ENCODE data around the gene GRM2. TPM values are rescaled to one million over a fixed set of nuclear protein-coding genes. Genes with fewer than 3 reads are reported as not detected.

The GRM2 gene
- total RNA-seq, 2 donors from 2014 or later, result 0.26 to 0.99 TPM

GRCh38 chr3:51691949-51692348 is 14.9 kb upstream of the GRM2 start:
- no peak overlapping the region for H3K4me3 ChIP-seq
- TF ChIP-seq POLR2A (IDR thresholded peaks at IDR 0.05) (no peak), CTCF (IDR thresholded peaks at IDR 0.05) (no peak)
- H3K27me3 ChIP-seq, result no peaks in the 10 kb centered on the region
- no peak for DNase-seq
- intact Hi-C loops (cut with DNase I), result no loop called here
- no peak for ATAC-seq
- WGBS, 2 donors, result 83 to 90% methylated on average over 3 of the region's 3 CpGs
- H3K36me3 ChIP-seq (replicated peaks in 1 of 2; ENCODE audit: insufficient read depth in 1 of 2, low read depth in 2 of 2), result peaks cover 0 to 2% of the 10 kb centered on the region in 2 donors
- H3K27ac ChIP-seq, result no peak overlapping the region
- H3K9me3 ChIP-seq, result no peaks in the 10 kb centered on the region
- H3K4me1 ChIP-seq, result no peaks in the 10 kb centered on the region

GRCh38 chr3:51692980-51693395 is 13.9 kb upstream of the GRM2 start:
- H3K36me3 ChIP-seq (replicated peaks in 1 of 2; ENCODE audit: insufficient read depth in 1 of 2, low read depth in 2 of 2), result peaks cover 0 to under 1% of the 10 kb centered on the region in 2 donors
- H3K9me3 ChIP-seq, result no peaks in the 10 kb centered on the region
- H3K27me3 ChIP-seq, result no peaks in the 10 kb centered on the region
- WGBS, 2 donors, result 89 to 95% methylated on average over 8 of the region's 8 CpGs
- ATAC-seq (no peak), DNase-seq (no peak)
- TF ChIP-seq POLR2A (IDR thresholded peaks at IDR 0.05) (no peak), CTCF (IDR thresholded peaks at IDR 0.05) (no peak)
- no peak overlapping the region for H3K27ac ChIP-seq
- H3K4me1 ChIP-seq, result no peaks in the 10 kb centered on the region
- no peak overlapping the region for H3K4me3 ChIP-seq
- intact Hi-C loops (cut with DNase I), result no loop called here

- ATAC-seq (no peak), DNase-seq (no peak)
- 80 to 87% methylated on average over 1 to 10 of the region's 10 CpGs for WGBS, 2 donors
- TF ChIP-seq CTCF (IDR thresholded peaks at IDR 0.05) (no peak), POLR2A (IDR thresholded peaks at IDR 0.05) (no peak)
- Histone ChIP-seq H3K27ac (no peak overlapping the region), H3K36me3 (replicated peaks in 1 of 2; ENCODE audit: insufficient read depth in 1 of 2, low read depth in 2 of 2) (no peaks in the 10 kb centered on the region), H3K4me1 (no peaks in the 10 kb centered on the region), H3K9me3 (no peaks in the 10 kb centered on the region), H3K4me3 (no peak overlapping the region), H3K27me3 (no peaks in the 10 kb centered on the region)
- intact Hi-C loops (cut with DNase I), result no loop called here
Observed at GRCh38 chr3:51696954-51697353, 9.9 kb upstream of the GRM2 start.

- no peak for TF ChIP-seq POLR2A (IDR thresholded peaks at IDR 0.05)
- TF ChIP-seq CTCF (IDR thresholded peaks at IDR 0.05), result no peak
- no peak for DNase-seq
- no peak for ATAC-seq
- Histone ChIP-seq H3K36me3 (replicated peaks in 1 of 2; ENCODE audit: insufficient read depth in 1 of 2, low read depth in 2 of 2) (peaks cover 4% of the 10 kb centered on the region in 2 donors), H3K4me3 (no peak overlapping the region), H3K27me3 (no peaks in the 10 kb centered on the region), H3K9me3 (no peaks in the 10 kb centered on the region), H3K27ac (no peak overlapping the region), H3K4me1 (no peaks in the 10 kb centered on the region)
- intact Hi-C loops (cut with DNase I), result no loop called here
- 94 to 95% methylated on average over 4 to 6 of the region's 6 CpGs for WGBS, 2 donors
Observed at GRCh38 chr3:51698209-51698608, 8.7 kb upstream of the GRM2 start.

- WGBS, 2 donors, result 87 to 94% methylated on average over 2 of the region's 2 CpGs
- no peaks in the 10 kb centered on the region for H3K4me1 ChIP-seq
- H3K9me3 ChIP-seq, result no peaks in the 10 kb centered on the region
- no peak for TF ChIP-seq POLR2A (IDR thresholded peaks at IDR 0.05)
- no peak for TF ChIP-seq CTCF (IDR thresholded peaks at IDR 0.05)
- H3K27me3 ChIP-seq, result no peaks in the 10 kb centered on the region
- no peak overlapping the region for H3K27ac ChIP-seq
- intact Hi-C loops (cut with DNase I), result no loop called here
- H3K36me3 ChIP-seq (replicated peaks in 1 of 2; ENCODE audit: insufficient read depth in 1 of 2, low read depth in 2 of 2), result peaks cover 4 to 7% of the 10 kb centered on the region in 2 donors
- ATAC-seq (no peak), DNase-seq (no peak)
- H3K4me3 ChIP-seq, result no peak overlapping the region
Observed at GRCh38 chr3:51700403-51700802, 6.5 kb upstream of the GRM2 start.

Measured in body of pancreas (tissue), 4 donors.